Kidney (tissue), 14 donors: ENCODE data around the gene GLRA3. TPM values are rescaled to one million over a fixed set of nuclear protein-coding genes. Genes with fewer than 3 reads are reported as not detected.

Experiments
- DNase-seq, 5 donors: peaks; one replicate each; pipeline ENCODE4 v3.0.0-alpha.2; 2013 to 2020
- FAIRE-seq: peaks from 2 replicates; lab custom pipeline; 2012; peaks lifted over from hg19 to GRCh38; lab: Jason Lieb, UNC
- H3K27ac ChIP-seq, 2 donors: one replicate each; pipeline ENCODE4 v1.7.0; 2013; ENCODE audit warnings: low read depth in 2 of 2, low read length in 2 of 2, inconsistent platforms in 1 of 2
- H3K27me3 ChIP-seq: one replicate; pipeline ENCODE4 v1.7.1; 2013; ENCODE audit warnings: low read length, inconsistent platforms; ENCODE audit not compliant: control insufficient read depth, insufficient read depth
- H3K36me3 ChIP-seq, 3 donors: one replicate each; pipeline versions ENCODE4 v1.7.0 to v1.7.1; 2013; ENCODE audit warnings: low read length in 3 of 3, control low read depth in 1 of 3, inconsistent platforms in 1 of 3; ENCODE audit not compliant: insufficient read depth in 3 of 3, control insufficient read depth in 2 of 3
- H3K4me1 ChIP-seq, 3 donors: one replicate each; pipeline versions ENCODE4 v1.7.0 to v1.7.1; 2013; ENCODE audit warnings: low read length in 3 of 3, inconsistent platforms in 1 of 3, low read depth in 1 of 3; ENCODE audit not compliant: control insufficient read depth in 2 of 3, insufficient read depth in 2 of 3
- H3K4me3 ChIP-seq, 3 donors: one replicate each; pipeline versions ENCODE4 v1.7.0 to v1.8.1; 2013; ENCODE audit warnings: low read length in 3 of 3, control low read depth in 1 of 3, inconsistent platforms in 1 of 3
- H3K9ac ChIP-seq, 3 donors: one replicate each; pipeline versions ENCODE4 v1.7.0 to v1.7.1; 2013; ENCODE audit warnings: low read length in 3 of 3, control low read depth in 1 of 3, inconsistent platforms in 1 of 3
- H3K9me3 ChIP-seq, 3 donors: one replicate each; pipeline versions ENCODE4 v1.7.0 to v1.7.1; 2013; ENCODE audit warnings: low read length in 3 of 3, control low read depth in 1 of 3, inconsistent platforms in 1 of 3; ENCODE audit not compliant: control insufficient read depth in 2 of 3, insufficient read depth in 1 of 3
- intact Hi-C: fragments of 100-400 bp; cut with DNase I; formaldehyde crosslinking; loops from one replicate; pipeline ENCODE4 v1.11.1; 2022
- polyA plus RNA-seq: library from polyadenylated mRNA; stranded (reverse); fragments of 350-450 nt; fragmentation: Illumina TruSeq; extraction: RNeasy Lipid Tissue Mini Kit (QIAGEN cat#74804); gene quantifications from one replicate; pipeline ENCODE4 v1.2.3, GENCODE V29; 2014; ENCODE audit warnings: low read depth, low replicate concordance; ENCODE audit not compliant: insufficient read depth
- total RNA-seq: library from RNA; stranded (reverse); fragmentation: NEBNext Ultra II Directional; extraction: Animal tissue kit (Norgen Biotek cat#: 25700); gene quantifications from one replicate; pipeline ENCODE4 v1.2.1, GENCODE V29; 2021
- TF ChIP-seq, protein P1 (sequence below): IDR thresholded peaks from 3 replicates; pipeline ENCODE4 v1.5.1; 2012; ENCODE audit warnings: mild to moderate bottlenecking, moderate library complexity, borderline replicate concordance; ENCODE audit not compliant: insufficient read depth; ENCODE audit errors: extremely low read depth
- donor health status: control.
- donor health status: control.
- donor health status: control.
- donor health status: control.
- donor health status: control.
- donor health status: DM: yes; HTN: yes; CAD: no.
- donor health status: Normal renal cell carcinoma (clear cell type).

The GLRA3 gene
- total and polyA plus RNA-seq, 2 donors from 2014 or later, result 0.13 TPM; not detected in 1

- Histone ChIP-seq H3K36me3 (no peaks in the 10 kb centered on the region), H3K4me3 (no peak overlapping the region), H3K9ac (no peak overlapping the region), H3K27ac (no peak overlapping the region), H3K27me3 (no peaks in the 10 kb centered on the region), H3K9me3 (no peaks in the 10 kb centered on the region), H3K4me1 (no peaks in the 10 kb centered on the region)
- intact Hi-C loops, result no loop called here
- FAIRE-seq (no peak), DNase-seq (no peak)
- TF ChIP-seq, protein P1, sequence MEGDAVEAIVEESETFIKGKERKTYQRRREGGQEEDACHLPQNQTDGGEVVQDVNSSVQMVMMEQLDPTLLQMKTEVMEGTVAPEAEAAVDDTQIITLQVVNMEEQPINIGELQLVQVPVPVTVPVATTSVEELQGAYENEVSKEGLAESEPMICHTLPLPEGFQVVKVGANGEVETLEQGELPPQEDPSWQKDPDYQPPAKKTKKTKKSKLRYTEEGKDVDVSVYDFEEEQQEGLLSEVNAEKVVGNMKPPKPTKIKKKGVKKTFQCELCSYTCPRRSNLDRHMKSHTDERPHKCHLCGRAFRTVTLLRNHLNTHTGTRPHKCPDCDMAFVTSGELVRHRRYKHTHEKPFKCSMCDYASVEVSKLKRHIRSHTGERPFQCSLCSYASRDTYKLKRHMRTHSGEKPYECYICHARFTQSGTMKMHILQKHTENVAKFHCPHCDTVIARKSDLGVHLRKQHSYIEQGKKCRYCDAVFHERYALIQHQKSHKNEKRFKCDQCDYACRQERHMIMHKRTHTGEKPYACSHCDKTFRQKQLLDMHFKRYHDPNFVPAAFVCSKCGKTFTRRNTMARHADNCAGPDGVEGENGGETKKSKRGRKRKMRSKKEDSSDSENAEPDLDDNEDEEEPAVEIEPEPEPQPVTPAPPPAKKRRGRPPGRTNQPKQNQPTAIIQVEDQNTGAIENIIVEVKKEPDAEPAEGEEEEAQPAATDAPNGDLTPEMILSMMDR, result no peak
These were observed 237.6 kb downstream of the GLRA3 start for GRCh38 chr4:174591243-174592021.

- no peak for FAIRE-seq
- TF ChIP-seq, protein P1, result no peak
- Histone ChIP-seq H3K9ac (no peak overlapping the region), H3K27me3 (no peaks in the 10 kb centered on the region), H3K36me3 (no peaks in the 10 kb centered on the region), H3K4me3 (no peak overlapping the region), H3K9me3 (no peaks in the 10 kb centered on the region), H3K4me1 (no peaks in the 10 kb centered on the region), H3K27ac (no peak overlapping the region)
- intact Hi-C loops, result no loop called here
- no peak for DNase-seq
These were observed 238.7 kb downstream of the GLRA3 start for GRCh38 chr4:174590336-174590735.

Other genes with a start within 250 kb of the GLRA3 start
- not detected for gene ADAM29, start 89.1 kb upstream of the GLRA3 start, total RNA-seq
- gene ADAM29, start 89.1 kb upstream of the GLRA3 start, polyA plus RNA-seq, result not detected